Raji (cell line): Measurements from ENCODE around the gene EVPLL.

Experiments used
- POLR2A ChIP-seq: IDR thresholded peaks from 2 replicates; pipeline ENCODE4 v1.6.1; 2011; ENCODE audit warnings: low read depth, low read length, control low read depth; ENCODE audit not compliant: insufficient read depth

The EVPLL gene

DNA sequence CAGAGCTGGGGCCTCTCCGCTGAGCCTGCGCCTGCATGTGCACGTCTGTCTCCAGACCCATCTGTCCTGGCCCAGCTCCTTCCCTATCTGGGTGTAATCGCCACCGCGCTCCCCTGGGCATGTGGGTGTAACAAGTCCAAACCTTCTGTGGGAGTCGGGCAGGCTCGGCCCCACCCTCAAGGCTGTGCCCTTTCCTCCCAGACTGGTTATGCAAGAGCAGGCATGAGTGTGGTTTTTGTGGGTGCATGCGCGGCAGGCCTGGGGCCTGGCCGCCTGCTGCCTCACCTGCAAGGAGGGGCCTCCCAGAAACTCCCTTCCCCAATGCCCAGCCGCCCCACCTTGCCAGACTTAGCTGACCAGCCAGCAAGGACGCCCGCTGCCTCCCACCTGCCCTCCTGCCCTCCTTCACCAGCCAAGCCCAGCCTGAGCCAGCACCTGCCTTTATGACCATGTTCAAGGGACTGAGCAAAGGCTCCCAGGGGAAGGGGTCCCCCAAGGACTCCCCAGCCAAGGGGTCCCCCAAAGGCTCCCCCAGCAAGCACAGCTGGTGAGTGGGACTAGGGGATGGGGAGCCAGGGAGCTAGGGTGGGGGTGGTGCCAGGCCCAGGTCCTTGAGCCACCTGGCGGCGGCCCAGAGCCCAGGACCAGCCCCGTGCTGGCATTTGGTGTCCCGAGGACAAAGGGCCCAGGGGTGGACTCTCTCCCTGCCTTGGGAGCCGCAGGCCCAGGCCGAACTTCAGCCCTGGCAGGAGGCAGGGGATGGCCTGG is at the start of gene EVPLL:
EVPLL (plus strand) TSS at position 342 of the 768 bp plus-strand sequence. CDS start 3,160 bp downstream, outside the sequence.
- no peak for TF ChIP-seq POLR2A

DNA sequence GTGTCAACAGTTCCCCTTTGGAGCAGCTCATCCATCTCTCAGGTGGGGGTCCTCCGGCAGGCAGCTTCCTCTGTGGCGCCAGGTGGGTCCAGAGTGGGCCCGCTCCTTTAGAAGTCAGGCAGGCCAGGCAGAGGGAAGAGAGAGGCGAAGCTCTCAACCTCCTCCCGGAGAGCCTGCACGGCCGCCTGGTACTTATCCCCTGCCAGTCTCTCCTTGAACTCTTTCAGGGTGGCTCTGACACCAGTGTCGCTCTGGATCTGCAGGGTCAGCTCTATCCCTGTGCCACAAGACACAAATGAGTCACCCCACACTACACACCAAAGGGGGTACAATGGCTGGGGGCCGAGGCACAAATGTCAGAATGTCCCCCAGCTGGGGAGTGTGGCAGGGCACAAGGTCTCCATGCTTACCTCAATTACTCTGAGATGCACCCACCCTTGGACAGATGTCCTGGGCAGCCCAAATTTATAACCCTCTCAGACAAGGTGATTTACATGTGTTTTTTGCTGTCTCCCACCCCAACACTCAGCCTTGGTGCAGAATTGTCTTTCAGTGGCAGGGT is 48.9 kb upstream of the EVPLL start:
- no peak for TF ChIP-seq POLR2A

DNA sequence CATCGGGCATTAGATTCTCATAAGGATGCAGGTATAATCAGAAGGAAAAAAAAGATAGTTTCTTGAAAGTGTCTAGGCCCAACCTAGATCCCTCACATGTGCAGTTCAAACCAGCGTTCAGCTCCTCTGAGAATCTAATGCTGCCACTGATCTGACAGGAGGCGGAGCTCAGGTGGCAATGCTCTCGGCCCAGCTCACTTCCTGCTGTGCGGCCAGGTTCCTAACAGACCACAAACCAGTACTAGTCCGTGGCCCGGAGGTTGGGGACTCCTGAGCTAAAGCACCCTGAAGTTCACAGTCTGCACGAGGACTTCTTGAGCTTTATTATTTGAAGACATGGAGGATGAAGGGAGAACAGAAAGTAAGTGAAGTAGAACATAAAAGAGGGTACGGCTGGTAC is 45.7 kb upstream of the EVPLL start:
- TF ChIP-seq POLR2A = no peak

DNA sequence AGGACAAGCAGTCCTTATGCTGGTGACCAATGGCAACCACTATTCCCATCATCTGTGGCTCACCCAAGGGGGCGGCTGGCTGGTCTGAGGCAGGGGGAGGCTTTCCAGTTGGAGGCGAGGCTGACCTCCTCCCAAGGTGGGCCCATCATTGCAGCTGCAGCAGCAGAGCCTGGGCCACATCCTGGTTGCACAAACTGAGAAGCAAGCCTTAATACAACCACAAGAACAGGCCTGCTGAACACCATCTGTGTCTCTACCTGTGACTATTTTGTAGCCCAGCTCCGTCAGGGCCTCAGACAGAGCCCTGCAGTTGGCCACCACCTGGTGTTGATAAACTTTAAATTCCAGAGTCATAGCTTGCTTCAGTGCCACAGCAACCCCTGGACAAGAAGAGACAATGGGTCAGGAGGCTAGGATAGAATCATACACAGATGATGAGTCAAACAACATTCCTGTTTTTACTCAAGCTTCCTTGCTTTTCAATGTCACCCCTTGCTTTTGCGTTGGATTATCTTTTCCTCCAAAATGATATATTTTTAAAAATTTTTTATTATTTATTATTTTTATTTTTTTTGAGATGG is 44.6 kb upstream of the EVPLL start:
- TF ChIP-seq POLR2A = no peak

DNA sequence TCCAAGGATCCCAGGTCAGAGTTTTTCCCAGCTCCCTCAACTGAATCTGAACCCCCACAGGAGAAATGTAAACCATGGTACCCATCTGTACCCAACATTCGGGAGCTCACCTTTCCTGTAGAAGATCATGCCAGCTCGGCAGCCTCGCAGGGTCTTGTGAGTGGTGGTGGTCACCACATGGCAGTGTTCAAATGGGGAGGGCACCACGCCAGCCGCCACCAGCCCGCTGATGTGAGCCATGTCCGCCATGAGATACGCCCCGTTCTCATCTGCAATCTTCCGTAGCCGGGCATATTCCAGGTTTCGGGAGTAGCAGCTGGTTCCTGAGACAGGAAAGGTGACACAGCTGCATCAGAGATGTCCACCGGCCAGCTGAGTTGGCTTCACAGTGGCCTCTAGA is 37.6 kb upstream of the EVPLL start:
- no peak for TF ChIP-seq POLR2A

DNA sequence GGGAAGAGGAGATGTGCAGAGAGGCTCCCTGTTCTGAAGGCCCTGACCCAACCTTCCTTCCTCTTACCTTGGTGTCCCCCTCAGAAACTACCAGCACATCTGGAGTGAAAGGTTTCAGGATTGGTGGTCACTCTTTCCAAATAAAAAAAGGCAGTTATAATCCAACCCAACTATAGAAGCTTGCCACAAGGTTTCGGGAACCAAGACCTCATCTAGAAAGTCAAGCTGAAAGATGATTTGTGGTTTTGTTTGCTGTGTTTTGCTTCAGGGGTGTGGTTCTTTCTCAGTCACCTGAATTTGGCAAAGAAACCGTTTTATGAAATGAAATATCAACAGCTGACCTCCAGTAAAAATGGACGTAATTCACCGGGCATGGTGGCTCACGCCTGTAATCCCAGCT is 33.6 kb upstream of the EVPLL start:
- no peak for TF ChIP-seq POLR2A

DNA sequence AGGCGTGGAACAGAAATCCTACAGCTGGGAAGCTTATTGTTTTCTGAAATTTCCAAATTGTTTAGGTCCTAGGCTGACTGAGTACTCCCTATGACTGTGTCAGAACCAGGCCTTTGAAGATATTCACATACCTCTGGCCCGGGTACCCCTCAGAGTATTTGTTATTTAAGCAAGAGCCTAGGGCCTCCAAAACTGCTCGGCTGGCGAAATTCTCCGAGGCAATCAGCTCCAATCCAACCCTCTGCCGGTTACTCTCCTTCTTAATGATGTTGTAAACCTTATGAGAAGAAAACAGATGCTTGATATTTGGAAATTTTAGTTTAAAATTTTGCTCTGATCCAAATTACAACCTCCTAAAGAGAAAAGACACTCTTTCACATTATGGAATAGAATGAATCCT is 24.0 kb upstream of the EVPLL start:
- no peak for TF ChIP-seq POLR2A

DNA sequence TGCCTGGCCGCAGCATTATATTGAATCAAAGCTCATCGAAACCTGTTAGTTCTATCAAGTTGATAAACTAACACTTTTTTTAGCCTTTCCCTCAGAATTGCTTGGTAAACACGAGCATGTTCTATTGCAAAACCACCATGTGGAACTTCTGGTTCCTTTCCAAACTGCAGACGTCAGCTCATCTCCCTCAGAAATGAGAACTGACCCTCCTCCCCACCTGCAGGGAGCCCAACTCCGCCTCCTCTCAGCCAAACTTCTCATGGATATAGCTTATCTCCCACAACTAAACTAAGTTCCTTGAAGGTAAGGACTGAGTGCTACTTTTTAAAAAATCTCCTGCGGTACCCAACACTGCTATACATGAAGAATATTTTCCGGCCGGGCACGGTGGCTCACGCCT is 21.0 kb upstream of the EVPLL start:
- TF ChIP-seq POLR2A = no peak

DNA sequence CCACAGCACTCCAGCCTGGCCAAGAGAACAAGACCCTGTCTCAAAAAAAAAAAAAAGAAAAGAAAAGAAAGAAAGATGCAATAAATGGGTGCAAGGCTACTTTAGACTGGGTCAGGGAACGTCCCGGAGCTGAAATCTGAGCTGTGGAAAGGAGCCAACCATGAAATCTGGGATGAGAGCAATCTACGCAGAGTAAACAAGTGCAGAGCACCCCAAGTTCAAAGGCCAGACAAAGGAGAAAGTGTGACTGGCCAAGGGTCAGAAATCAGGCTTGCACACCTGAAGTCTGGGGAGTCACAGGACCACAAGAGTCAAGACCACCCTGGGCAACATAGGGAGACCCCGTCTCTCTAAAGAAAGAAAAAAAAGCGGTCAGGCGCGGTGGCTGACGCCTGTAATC is 17.1 kb upstream of the EVPLL start:
- TF ChIP-seq POLR2A = no peak

DNA sequence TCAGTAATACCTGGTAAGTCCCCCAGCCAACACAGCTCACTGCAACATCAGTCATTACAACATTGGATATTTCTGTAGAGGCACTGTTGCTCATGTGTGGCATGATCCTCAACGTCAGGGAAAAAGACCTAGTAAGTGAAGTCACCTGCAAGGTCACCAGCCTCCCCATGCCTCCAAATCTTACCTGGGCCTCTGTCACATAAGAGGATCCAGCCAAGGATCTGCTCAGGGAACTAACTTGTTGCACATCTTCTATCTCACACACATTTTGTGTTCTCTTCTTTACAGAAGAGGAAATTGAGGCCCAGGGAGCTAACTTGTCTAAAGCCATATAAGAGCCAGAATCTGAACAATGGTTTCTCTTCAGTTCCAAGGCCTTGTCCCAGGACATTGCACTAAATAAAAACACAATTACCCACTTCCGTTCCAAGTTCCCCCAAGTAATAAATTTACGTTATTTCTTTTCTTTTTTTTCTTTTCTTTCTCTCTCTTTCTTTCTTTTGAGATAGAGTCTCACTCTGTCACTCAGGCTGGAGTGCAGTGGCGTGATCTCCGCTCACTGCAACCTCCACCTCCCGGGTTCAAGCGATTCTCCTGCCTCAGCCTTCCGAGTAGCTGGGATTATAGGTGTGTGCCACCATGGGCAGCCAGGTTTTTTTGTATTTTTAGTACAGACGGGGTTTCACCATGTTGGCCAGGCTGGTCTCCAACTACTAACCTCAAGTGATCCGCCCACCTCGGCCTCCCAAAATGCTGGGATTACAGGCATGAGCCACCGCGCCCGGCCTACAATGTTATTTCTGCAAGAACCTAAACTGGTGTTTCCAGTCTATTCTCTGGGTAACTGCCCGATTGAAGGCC is 15.5 kb upstream of the EVPLL start:
- no peak for TF ChIP-seq POLR2A

DNA sequence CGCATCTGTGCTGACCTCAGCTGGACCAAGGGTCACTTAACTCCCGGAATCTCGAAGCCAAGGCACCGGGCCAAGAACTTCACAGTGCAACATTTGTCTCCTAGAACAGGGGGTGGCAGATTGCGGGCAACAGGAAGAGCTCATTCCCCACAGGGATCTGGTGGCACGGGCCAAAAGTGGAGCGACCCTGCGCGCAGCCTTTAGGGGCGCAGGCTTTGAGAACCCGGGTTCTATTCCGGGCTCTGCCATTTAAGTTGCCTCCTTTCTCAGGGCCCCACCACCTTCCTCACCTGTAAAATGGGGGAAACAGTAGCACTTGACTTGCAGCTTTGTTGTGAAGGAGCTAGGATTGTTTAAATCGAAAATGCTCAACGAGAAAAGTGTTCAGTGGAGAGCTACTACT is 14.9 kb upstream of the EVPLL start:
- no peak for TF ChIP-seq POLR2A

DNA sequence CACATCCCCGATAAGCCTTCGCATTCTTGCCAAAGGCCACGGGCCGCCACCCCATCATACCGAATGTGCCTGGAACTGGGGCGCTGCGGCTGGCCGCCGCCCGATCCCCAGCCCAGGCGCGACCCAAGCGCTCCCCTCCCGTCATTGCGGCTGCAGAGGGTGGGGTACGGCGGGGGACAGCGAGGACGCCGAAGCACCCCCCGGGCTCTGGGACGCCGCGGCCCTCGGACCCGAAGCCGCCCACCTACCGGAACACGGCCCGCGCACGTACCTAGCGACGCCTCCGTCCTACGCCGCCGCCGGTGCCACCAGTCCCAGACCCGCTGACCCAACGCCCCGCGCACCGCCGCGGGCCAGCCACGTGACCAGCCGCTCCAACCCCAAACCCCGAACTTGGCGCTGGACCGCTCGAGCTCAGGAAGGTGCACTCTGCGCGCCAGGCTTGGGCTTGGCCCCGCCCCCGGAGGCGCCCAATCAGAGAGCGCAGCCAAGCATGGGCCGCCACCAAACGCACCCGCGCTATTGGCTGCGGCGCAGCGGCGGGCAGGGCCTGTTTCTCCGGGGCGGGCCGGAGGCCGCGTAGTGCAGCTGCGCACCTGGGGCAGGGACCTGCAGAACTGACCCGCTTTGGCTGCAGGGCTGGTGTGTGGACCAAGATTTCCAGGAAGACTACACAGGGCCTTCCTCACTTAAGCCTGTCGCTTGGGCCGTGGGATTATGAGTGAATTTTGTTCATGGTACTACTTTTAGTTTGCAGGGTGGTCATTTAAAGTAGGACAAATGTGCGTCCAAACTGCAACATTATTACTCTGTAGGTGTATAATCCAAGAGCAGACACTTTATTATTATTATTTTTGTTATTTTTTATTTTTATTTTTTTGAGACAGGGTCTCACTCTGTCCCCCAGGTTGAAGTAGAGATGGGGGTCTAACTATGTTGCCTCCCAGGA is 14.2 kb upstream of the EVPLL start, which contains the start of gene SHMT1:
SHMT1 (minus strand) TSS at position 450 of the 949 bp plus-strand sequence. CDS start 7,569 bp downstream, outside the sequence.
- peak; percentile 97 for TF ChIP-seq POLR2A

DNA sequence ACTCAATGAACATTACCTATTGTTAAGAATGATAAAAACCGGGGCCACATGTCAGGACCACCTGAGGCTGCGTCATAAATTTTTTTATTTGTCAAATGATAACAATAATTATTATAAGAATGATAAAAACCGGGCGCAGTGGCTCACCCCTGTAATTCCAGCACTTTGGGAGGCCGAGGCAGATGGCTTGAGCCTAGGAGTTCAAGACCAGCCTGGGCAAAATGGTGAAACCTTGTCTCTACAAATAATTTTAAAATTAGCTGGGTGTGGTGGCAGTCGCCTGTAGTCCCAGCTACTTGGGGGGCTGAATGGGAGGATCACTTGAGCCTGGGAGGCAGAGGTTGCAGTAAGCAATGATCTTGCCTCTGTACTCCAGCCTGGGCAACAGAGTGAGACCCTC is 13.4 kb upstream of the EVPLL start:
- TF ChIP-seq POLR2A = no peak

DNA sequence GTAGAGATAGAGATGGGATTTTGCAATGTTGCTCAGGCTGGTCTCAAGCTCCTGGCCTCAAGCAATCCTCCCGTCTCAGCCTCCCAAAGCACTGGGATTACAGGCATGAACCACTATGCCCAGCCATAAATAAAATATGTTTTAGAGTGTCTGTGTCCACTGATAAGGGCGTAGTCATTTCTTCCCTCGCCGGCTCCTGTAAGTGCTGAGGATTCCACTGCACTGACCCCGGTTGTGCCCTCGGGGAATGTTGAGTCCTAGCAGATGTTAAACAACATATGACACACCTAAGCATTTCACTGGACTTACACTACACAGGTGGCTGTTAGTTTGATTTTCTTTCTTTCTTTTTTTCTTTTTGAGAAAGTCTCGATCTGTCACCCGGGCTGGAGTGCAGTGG is 8.6 kb upstream of the EVPLL start:
- TF ChIP-seq POLR2A = no peak
